GM18507 (cell line): ENCODE measurements around the gene COL4A4.
"Not testable (repeated sequence)": the region's sequence is repeated elsewhere in the genome, so short reads cannot be mapped to it uniquely, and the experiment has no call there.

Experiments
- DNase-seq: peaks from one replicate; pipeline ENCODE4 v3.0.0; 2011; ENCODE audit warnings: low read depth; ENCODE audit not compliant: insufficient read length; ENCODE audit errors: extremely low spot score
- FAIRE-seq: peaks from 2 replicates; lab custom pipeline; 2011; peaks lifted over from hg19 to GRCh38; lab: Jason Lieb, UNC

Gene COL4A4

GRCh38 chr2:227163998-227164762, at the start of gene COL4A4, which contains the start of gene COL4A3:
TSS of gene COL4A4 (minus strand) at chr2:227164205. CDS start at chr2:227147483, 16,722 bp downstream.
TSS of gene COL4A3 (plus strand) at chr2:227164624. CDS start at chr2:227164727, 103 bp downstream.
- FAIRE-seq (peak; percentile 9), DNase-seq (no peak)

- FAIRE-seq (no peak), DNase-seq (no peak)
Measured at GRCh38 chr2:227207573-227207972, 43.6 kb upstream of the COL4A4 start.

GRCh38 chr2:227206406-227206805, 42.4 kb upstream of the COL4A4 start:
- DNase-seq (no peak), FAIRE-seq (no peak)

GRCh38 chr2:227205701-227206100, 41.7 kb upstream of the COL4A4 start:
- FAIRE-seq (no peak), DNase-seq (no peak)

- FAIRE-seq (no peak), DNase-seq (no peak)
Measured at GRCh38 chr2:227204452-227204851, 40.4 kb upstream of the COL4A4 start.

- DNase-seq (no peak), FAIRE-seq (no peak)
Measured at GRCh38 chr2:227201771-227202170, 37.8 kb upstream of the COL4A4 start.

GRCh38 chr2:227198866-227199265, 34.9 kb upstream of the COL4A4 start:
- no peak for DNase-seq
- no peak for FAIRE-seq

GRCh38 chr2:227194219-227194618, 30.2 kb upstream of the COL4A4 start:
- DNase-seq = no peak
- no peak for FAIRE-seq

GRCh38 chr2:227192491-227192890, 28.5 kb upstream of the COL4A4 start:
- no peak for DNase-seq
- FAIRE-seq = peak; percentile 15

GRCh38 chr2:227191367-227191766, 27.4 kb upstream of the COL4A4 start:
- DNase-seq = no peak
- no peak for FAIRE-seq

GRCh38 chr2:227188292-227188691, 24.3 kb upstream of the COL4A4 start:
- FAIRE-seq (peak; percentile 5), DNase-seq (no peak)

- FAIRE-seq = no peak
- DNase-seq = no peak
Measured at GRCh38 chr2:227186751-227187150, 22.7 kb upstream of the COL4A4 start.

- DNase-seq (no peak), FAIRE-seq (no peak)
Measured at GRCh38 chr2:227185615-227186232, 21.7 kb upstream of the COL4A4 start.

GRCh38 chr2:227183657-227184367, 19.8 kb upstream of the COL4A4 start:
- no peak for FAIRE-seq

GRCh38 chr2:227182765-227183164, 18.8 kb upstream of the COL4A4 start:
- DNase-seq (no peak), FAIRE-seq (no peak)

More at GRCh38 chr2:227183657-227184367, 19.8 kb upstream of the COL4A4 start:
- DNase-seq = no peak

- FAIRE-seq (no peak), DNase-seq (no peak)
Measured at GRCh38 chr2:227180770-227181169, 16.8 kb upstream of the COL4A4 start.

- no peak for DNase-seq
- FAIRE-seq = no peak
Measured at GRCh38 chr2:227179988-227180685, 16.1 kb upstream of the COL4A4 start.

- no peak for FAIRE-seq
- DNase-seq = no peak
Measured at GRCh38 chr2:227177592-227178336, 13.8 kb upstream of the COL4A4 start.

- not testable (repeated sequence) for FAIRE-seq, DNase-seq
Measured at GRCh38 chr2:227171779-227172178, 7.8 kb upstream of the COL4A4 start.
